Osteocyte (in vitro differentiated cells): Measurements from ENCODE around the gene KATNAL2. TPM values are rescaled to one million over a fixed set of nuclear protein-coding genes. Genes with fewer than 3 reads are reported as not detected.

Experiments
- DNase-seq: peaks from one replicate; pipeline ENCODE4 v3.0.0; 2021; ENCODE audit warnings: mixed read lengths; ENCODE audit not compliant: unreplicated experiment; ENCODE audit errors: extremely low spot score
- H3K27ac Mint-ChIP-seq: one replicate; pipeline ENCODE4 v1.8.0; 2021; ENCODE audit warnings: mild to moderate bottlenecking, mixed read lengths; ENCODE audit not compliant: unreplicated experiment
- H3K27me3 Mint-ChIP-seq: one replicate; pipeline ENCODE4 v1.8.0; 2021; ENCODE audit warnings: mixed read lengths; ENCODE audit not compliant: unreplicated experiment
- H3K36me3 Mint-ChIP-seq: one replicate; pipeline ENCODE4 v1.8.0; 2021; ENCODE audit warnings: mixed read lengths; ENCODE audit not compliant: unreplicated experiment
- H3K4me1 Mint-ChIP-seq: one replicate; pipeline ENCODE4 v1.8.0; 2021; ENCODE audit warnings: mixed read lengths; ENCODE audit not compliant: unreplicated experiment
- H3K4me3 Mint-ChIP-seq: one replicate; pipeline ENCODE4 v1.8.0; 2021; ENCODE audit warnings: mild to moderate bottlenecking, moderate library complexity, mixed read lengths; ENCODE audit not compliant: unreplicated experiment
- H3K9me3 Mint-ChIP-seq: one replicate; pipeline ENCODE4 v1.8.0; 2021; ENCODE audit warnings: mixed read lengths; ENCODE audit not compliant: unreplicated experiment
- total RNA-seq: library from RNA; stranded (reverse); gene quantifications from 2 replicates; pipeline ENCODE4 v1.2.1, GENCODE V29; 2021
- TF ChIP-seq, protein P1 (sequence below): fragments of 200-600 bp; sonication (generic); IDR thresholded peaks from 2 replicates; pipeline ENCODE4 v1.5.0; 2021; ENCODE audit warnings: antibody characterized with exemption, mild to moderate bottlenecking, moderate library complexity

Gene KATNAL2
- total RNA-seq, 1 donor from 2014 or later, result 7.9 TPM

DNA sequence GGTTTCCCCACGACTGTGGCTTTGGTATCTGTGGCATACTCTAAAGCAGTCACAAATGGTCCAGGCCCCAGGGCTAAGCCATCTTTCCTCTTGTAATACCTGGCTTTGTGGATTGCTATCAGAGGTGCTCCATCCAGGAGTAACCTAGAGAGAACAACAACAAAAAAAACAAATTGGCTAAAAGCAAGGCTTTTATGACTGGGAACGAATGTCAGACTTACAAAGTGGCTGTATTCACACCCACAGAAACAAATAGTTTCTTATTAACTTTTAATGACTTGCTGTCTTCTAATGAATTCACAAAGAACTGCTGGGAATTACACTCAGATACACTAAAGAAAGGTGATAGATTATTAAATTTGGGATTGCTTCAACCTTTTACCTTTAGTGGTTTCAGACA lies 197.8 kb downstream of the KATNAL2 start:
- Mint-ChIP-seq H3K27me3 (no peaks in the 10 kb centered on the region), H3K27ac (no peak overlapping the region), H3K36me3 (peaks cover 32% of the 10 kb centered on the region), H3K4me3 (no peak overlapping the region), H3K4me1 (no peaks in the 10 kb centered on the region), H3K9me3 (no peaks in the 10 kb centered on the region)
- TF ChIP-seq, protein P1, sequence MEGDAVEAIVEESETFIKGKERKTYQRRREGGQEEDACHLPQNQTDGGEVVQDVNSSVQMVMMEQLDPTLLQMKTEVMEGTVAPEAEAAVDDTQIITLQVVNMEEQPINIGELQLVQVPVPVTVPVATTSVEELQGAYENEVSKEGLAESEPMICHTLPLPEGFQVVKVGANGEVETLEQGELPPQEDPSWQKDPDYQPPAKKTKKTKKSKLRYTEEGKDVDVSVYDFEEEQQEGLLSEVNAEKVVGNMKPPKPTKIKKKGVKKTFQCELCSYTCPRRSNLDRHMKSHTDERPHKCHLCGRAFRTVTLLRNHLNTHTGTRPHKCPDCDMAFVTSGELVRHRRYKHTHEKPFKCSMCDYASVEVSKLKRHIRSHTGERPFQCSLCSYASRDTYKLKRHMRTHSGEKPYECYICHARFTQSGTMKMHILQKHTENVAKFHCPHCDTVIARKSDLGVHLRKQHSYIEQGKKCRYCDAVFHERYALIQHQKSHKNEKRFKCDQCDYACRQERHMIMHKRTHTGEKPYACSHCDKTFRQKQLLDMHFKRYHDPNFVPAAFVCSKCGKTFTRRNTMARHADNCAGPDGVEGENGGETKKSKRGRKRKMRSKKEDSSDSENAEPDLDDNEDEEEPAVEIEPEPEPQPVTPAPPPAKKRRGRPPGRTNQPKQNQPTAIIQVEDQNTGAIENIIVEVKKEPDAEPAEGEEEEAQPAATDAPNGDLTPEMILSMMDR, result no peak
- no peak for DNase-seq

GRCh38 chr18:47118981-47119380 lies 201.6 kb downstream of the KATNAL2 start:
- Mint-ChIP-seq H3K27ac (no peak overlapping the region), H3K27me3 (no peaks in the 10 kb centered on the region), H3K36me3 (peaks cover 19% of the 10 kb centered on the region), H3K4me3 (no peak overlapping the region), H3K4me1 (no peaks in the 10 kb centered on the region), H3K9me3 (no peaks in the 10 kb centered on the region)
- no peak for DNase-seq
- TF ChIP-seq, protein P1, result no peak

DNA sequence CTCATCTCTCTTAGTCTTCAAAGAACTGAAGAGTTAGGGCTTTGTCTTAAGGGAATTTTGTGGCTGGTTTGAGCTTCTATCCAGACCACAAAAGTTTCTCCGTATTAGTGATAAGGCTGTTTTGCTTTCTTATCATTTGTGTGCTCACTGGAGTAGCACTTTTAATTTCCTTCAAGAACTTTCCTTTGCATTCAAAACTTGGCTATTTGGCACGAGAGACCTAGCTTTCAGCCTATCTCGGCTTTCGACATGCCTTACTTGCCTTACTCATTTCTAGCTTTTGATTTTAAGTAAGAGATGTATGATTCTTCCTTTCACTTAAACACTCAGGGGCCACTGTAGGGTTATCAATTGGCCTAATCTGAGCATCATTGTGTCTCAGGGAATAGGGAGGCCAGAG lies 203.0 kb downstream of the KATNAL2 start:
- Mint-ChIP-seq H3K27ac (no peak overlapping the region), H3K4me3 (no peak overlapping the region), H3K4me1 (no peaks in the 10 kb centered on the region), H3K36me3 (peaks cover 23% of the 10 kb centered on the region), H3K27me3 (no peaks in the 10 kb centered on the region), H3K9me3 (no peaks in the 10 kb centered on the region)
- TF ChIP-seq, protein P1, result no peak
- no peak for DNase-seq

GRCh38 chr18:47121146-47121545 lies 203.7 kb downstream of the KATNAL2 start:
- TF ChIP-seq, protein P1, result no peak
- Mint-ChIP-seq H3K9me3 (no peaks in the 10 kb centered on the region), H3K36me3 (peaks cover 20% of the 10 kb centered on the region), H3K27me3 (no peaks in the 10 kb centered on the region), H3K27ac (no peak overlapping the region), H3K4me3 (no peak overlapping the region), H3K4me1 (no peaks in the 10 kb centered on the region)
- no peak for DNase-seq

- Mint-ChIP-seq H3K4me1 (peaks cover 5% of the 10 kb centered on the region), H3K9me3 (no peaks in the 10 kb centered on the region), H3K27me3 (no peaks in the 10 kb centered on the region), H3K4me3 (no peak overlapping the region), H3K36me3 (peaks cover 8% of the 10 kb centered on the region), H3K27ac (no peak overlapping the region)
- TF ChIP-seq, protein P1, result no peak
- no peak for DNase-seq
Observed at GRCh38 chr18:47141289-47141688, 223.9 kb downstream of the KATNAL2 start.
